ENCODE data around the gene STARD7. TPM values are rescaled to one million over a fixed set of nuclear protein-coding genes. Genes with fewer than 3 reads are reported as not detected.
"Not testable (repeated sequence)": the region's sequence is repeated elsewhere in the genome, so short reads cannot be mapped to it uniquely, and the experiment has no call there.

STARD7 gene
- total RNA-seq, 4 donors from 2014 or later = 78.4 to 120 (median 112) TPM

DNA sequence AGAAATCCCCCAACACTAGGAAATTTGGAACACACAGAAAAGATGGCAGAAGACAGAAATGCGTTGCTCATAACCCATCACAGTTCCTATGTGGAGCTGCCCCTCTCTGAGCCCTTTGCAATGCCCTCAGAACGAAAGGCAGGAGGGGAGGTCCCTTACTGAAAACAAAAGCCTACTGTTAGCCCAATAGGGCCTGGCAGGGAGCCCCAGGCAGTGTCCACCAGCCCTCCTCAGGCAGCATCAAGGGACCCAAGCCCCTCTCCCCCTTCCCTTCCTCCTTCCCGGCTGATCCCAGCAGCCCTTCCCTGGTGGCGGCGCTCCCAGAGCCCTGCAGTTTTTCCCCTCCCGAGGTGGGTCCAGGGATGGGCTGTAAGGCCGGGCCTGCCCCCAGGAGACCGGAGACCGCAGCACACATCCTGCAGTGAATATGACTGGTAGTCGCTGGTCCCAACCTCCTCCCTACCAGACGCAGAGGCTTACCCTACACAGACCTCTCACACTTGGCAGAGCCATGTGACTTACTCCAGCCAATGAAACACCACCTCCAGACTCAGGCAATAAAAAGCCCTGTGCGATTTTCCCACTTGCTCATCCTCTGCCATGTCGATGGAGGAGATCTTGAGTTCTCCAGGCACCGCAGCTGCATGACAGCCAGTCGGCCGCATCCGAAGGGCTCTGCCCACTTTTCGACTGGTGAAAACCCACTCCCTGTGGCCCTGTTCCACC, 44.0 kb downstream of the STARD7 start:
- Histone ChIP-seq H3K4me1 (peaks cover 0 to 19% (median 13%) of the 10 kb centered on the region in 4 donors), H3K27me3 (no peaks in the 10 kb centered on the region), H3K4me3 (peak overlapping the region in 2 of 4 donors; percentile 5 to 25), H3K27ac (peak overlapping the region; percentile 73 to 89 (median 78)), H3K9me3 (no peaks in the 10 kb centered on the region), H3K36me3 (no peaks in the 10 kb centered on the region)
- DNase-seq = peak in 2 of 3 donors; percentile 85 to 86
- TF ChIP-seq POLR2A (IDR thresholded peaks at IDR 0.05) (no peak), CTCF (IDR thresholded peaks at IDR 0.05) (peak in 1 of 6 experiments; percentile 7)

- Histone ChIP-seq H3K9me3 (no peaks in the 10 kb centered on the region), H3K4me1 (peaks cover 0 to 22% (median 14%) of the 10 kb centered on the region in 4 donors), H3K36me3 (no peaks in the 10 kb centered on the region), H3K27me3 (no peaks in the 10 kb centered on the region), H3K4me3 (peak overlapping the region in 2 of 4 donors; percentile 5 to 25), H3K27ac (peak overlapping the region; percentile 73 to 89 (median 78))
- DNase-seq = peak in 2 of 3 donors; percentile 88 to 93
- TF ChIP-seq CTCF (IDR thresholded peaks at IDR 0.05) = no peak
- no peak for TF ChIP-seq POLR2A (IDR thresholded peaks at IDR 0.05)
These were observed 44.7 kb downstream of the STARD7 start for GRCh38 chr2:96163768-96164429.

DNA sequence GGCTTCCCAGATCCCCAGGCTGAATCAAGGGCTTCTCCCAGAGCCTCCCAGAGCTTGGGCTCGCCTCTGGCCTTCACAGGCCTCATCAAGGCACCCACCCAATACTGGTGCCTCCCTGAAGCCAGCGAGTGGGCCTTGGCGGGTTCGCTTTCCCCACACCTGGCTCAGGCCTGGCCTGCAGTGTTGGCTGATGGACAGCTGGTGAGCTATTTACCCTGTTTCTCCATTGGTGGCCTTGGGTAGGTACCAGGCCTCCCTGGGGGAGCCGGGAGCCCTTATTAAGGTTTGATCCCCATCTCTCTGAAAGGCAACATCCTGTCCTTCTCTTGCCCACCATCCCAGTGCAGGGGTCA, 45.2 kb downstream of the STARD7 start:
- Histone ChIP-seq H3K36me3 (no peaks in the 10 kb centered on the region), H3K4me3 (peak overlapping the region in 1 of 4 donors; percentile 25), H3K27ac (peak overlapping the region; percentile 73 to 89 (median 78)), H3K9me3 (no peaks in the 10 kb centered on the region), H3K27me3 (no peaks in the 10 kb centered on the region), H3K4me1 (peaks cover 0 to 27% (median 14%) of the 10 kb centered on the region in 4 donors)
- no peak for DNase-seq
- TF ChIP-seq CTCF (IDR thresholded peaks at IDR 0.05) = no peak
- TF ChIP-seq POLR2A (IDR thresholded peaks at IDR 0.05) = no peak

DNA sequence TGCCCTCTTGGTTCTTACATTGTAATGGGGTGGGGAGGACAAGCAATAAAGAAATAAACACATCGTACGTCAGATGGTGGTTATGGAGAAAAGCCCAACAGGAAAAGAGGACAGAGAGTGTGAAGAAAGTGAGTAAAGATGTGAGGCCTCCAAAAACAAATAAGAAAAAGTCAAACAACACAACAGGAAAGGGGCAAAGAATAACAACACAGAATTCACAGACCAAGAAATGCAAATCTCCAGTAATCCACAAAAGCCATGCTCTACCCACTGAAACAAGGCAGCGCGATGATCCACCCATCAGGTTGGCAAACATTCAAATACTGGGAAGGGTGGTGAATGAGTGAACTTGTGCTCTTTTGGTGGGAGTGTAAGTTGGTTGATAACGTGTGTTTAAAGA, 46.7 kb downstream of the STARD7 start:
- no peaks in the 10 kb centered on the region for H3K27me3 ChIP-seq

DNA sequence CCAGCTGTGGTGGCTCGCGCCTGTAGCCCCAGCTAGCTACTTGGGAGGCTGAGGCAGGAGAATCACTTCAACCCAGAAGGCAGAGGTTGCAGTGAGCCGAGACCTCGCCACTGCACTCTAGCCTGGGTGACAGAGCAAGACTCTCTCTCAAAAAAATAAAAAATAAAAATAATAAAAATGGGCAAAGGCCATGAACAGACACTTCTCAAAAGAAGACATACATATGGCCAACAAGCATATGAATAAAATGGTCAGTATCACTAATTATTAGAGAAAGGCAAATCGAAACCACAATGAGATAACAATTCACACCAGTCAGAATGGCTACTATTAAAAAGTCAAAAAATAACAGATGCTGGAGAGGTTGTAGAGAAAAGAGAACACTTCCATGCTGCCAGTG, 48.3 kb downstream of the STARD7 start:
- DNase-seq, H3K36me3 ChIP-seq, H3K9me3 ChIP-seq, H3K4me3 ChIP-seq, H3K27me3 ChIP-seq: not testable (repeated sequence)
- peak overlapping the region in 1 of 4 donors; percentile 77 for H3K27ac ChIP-seq
- H3K4me1 ChIP-seq = peaks cover 0 to 45% (median 18%) of the 10 kb centered on the region in 4 donors

More for the DNA sequence above, 46.7 kb downstream of the STARD7 start:
- no peaks in the 10 kb centered on the region for H3K9me3 ChIP-seq
- peak overlapping the region; percentile 8 to 89 (median 66) for H3K27ac ChIP-seq
- no peak for DNase-seq
- H3K36me3 ChIP-seq = no peaks in the 10 kb centered on the region
- TF ChIP-seq CTCF (IDR thresholded peaks at IDR 0.05) (no peak), POLR2A (IDR thresholded peaks at IDR 0.05) (no peak)
- H3K4me1 ChIP-seq = peaks cover 0 to 42% (median 17%) of the 10 kb centered on the region in 4 donors
- no peak overlapping the region for H3K4me3 ChIP-seq

Measured in Peyer's patch (tissue), 4 donors.